GM08714 (cell line): ENCODE measurements around the gene IGF2BP1.

Experiments
- H3K4me3 ChIP-seq: fragments of 200-500 bp; sonication (Bioruptor generic); 2 replicates; pipeline ENCODE4 v1.5.1; 2014; ENCODE audit warnings: mild to moderate bottlenecking, low read length, inconsistent platforms
- ZNF274 ChIP-seq: IDR thresholded peaks from 2 replicates; pipeline ENCODE4 v1.6.1; 2012; ENCODE audit warnings: mild to moderate bottlenecking, low read depth, low read length

IGF2BP1 gene

GRCh38 chr17:48997103-48997826 lies at the start of gene IGF2BP1:
Gene IGF2BP1 (plus strand): TSS chr17:48997385. CDS start chr17:48997746, 361 bp downstream.
- peak within 1 kb of the TSS; percentile 51 for H3K4me3 ChIP-seq

GRCh38 chr17:48951572-48951971 lies 45.6 kb upstream of the IGF2BP1 start:
- TF ChIP-seq ZNF274, result no peak
- no peak overlapping the region for H3K4me3 ChIP-seq

More at GRCh38 chr17:48997103-48997826, at the start of gene IGF2BP1:
- no peak for TF ChIP-seq ZNF274

- H3K4me3 ChIP-seq, result no peak overlapping the region
- no peak for TF ChIP-seq ZNF274
Observed at GRCh38 chr17:48952904-48953303, 44.3 kb upstream of the IGF2BP1 start.

GRCh38 chr17:48954300-48954755 lies 42.9 kb upstream of the IGF2BP1 start:
- H3K4me3 ChIP-seq, result no peak overlapping the region
- TF ChIP-seq ZNF274, result no peak

GRCh38 chr17:48960834-48961515 lies 36.2 kb upstream of the IGF2BP1 start:
- no peak overlapping the region for H3K4me3 ChIP-seq
- no peak for TF ChIP-seq ZNF274

- no peak overlapping the region for H3K4me3 ChIP-seq
- no peak for TF ChIP-seq ZNF274
Observed at GRCh38 chr17:48961516-48962233, 35.5 kb upstream of the IGF2BP1 start.

GRCh38 chr17:48970224-48970623 lies 27.0 kb upstream of the IGF2BP1 start:
- H3K4me3 ChIP-seq, result no peak overlapping the region
- no peak for TF ChIP-seq ZNF274

GRCh38 chr17:48970865-48971687 lies 26.1 kb upstream of the IGF2BP1 start:
- TF ChIP-seq ZNF274, result no peak

GRCh38 chr17:48972749-48973097 lies 24.5 kb upstream of the IGF2BP1 start:
- no peak for TF ChIP-seq ZNF274
- H3K4me3 ChIP-seq, result no peak overlapping the region

More at GRCh38 chr17:48970865-48971687, 26.1 kb upstream of the IGF2BP1 start:
- no peak overlapping the region for H3K4me3 ChIP-seq

GRCh38 chr17:48973806-48974205 lies 23.4 kb upstream of the IGF2BP1 start:
- no peak overlapping the region for H3K4me3 ChIP-seq
- no peak for TF ChIP-seq ZNF274

GRCh38 chr17:48981927-48982539 lies 15.2 kb upstream of the IGF2BP1 start:
- TF ChIP-seq ZNF274, result no peak
- H3K4me3 ChIP-seq, result no peak overlapping the region

- no peak overlapping the region for H3K4me3 ChIP-seq
Observed at GRCh38 chr17:48985436-48986245, 11.5 kb upstream of the IGF2BP1 start.

GRCh38 chr17:48989100-48989499 lies 8.1 kb upstream of the IGF2BP1 start:
- TF ChIP-seq ZNF274, result no peak
- no peak overlapping the region for H3K4me3 ChIP-seq

More at GRCh38 chr17:48985436-48986245, 11.5 kb upstream of the IGF2BP1 start:
- TF ChIP-seq ZNF274, result no peak
